KOPT-K1 (cell line): Measurements from ENCODE around the gene PCGF1.

Source experiments
- H3K27ac ChIP-seq: fragments of 200-600 bp; sonication (generic); 2 replicates; pipeline ENCODE4 v1.5.1; 2016; ENCODE audit warnings: antibody characterized with exemption, mild to moderate bottlenecking, low read depth, low read length; ENCODE audit not compliant: poor library complexity, severe bottlenecking
- H3K36me3 ChIP-seq: fragments of 200-600 bp; sonication (generic); 2 replicates; pipeline ENCODE4 v1.5.1; 2017; ENCODE audit warnings: antibody characterized with exemption, mild to moderate bottlenecking, low read length, moderate library complexity; ENCODE audit not compliant: insufficient read depth
- H3K9me3 ChIP-seq: fragments of 200-600 bp; sonication (generic); 2 replicates; pipeline ENCODE4 v1.5.1; 2017; ENCODE audit warnings: antibody characterized with exemption, low read length, mild to moderate bottlenecking; ENCODE audit not compliant: insufficient read depth, poor library complexity, severe bottlenecking

PCGF1 gene

GRCh38 chr2:74507145-74507925 is at the start of gene PCGF1:
Gene PCGF1, minus strand, starts transcription at chr2:74507695. Its CDS starts 27 bp downstream, at chr2:74507668.
- H3K36me3 ChIP-seq: peaks cover 21% of the 10 kb centered on the region; the same call in 1 of the 2 replicates
- H3K27ac ChIP-seq: peak within 1 kb of the TSS; percentile 92
- H3K9me3 ChIP-seq: no peaks in the 10 kb centered on the region

DNA sequence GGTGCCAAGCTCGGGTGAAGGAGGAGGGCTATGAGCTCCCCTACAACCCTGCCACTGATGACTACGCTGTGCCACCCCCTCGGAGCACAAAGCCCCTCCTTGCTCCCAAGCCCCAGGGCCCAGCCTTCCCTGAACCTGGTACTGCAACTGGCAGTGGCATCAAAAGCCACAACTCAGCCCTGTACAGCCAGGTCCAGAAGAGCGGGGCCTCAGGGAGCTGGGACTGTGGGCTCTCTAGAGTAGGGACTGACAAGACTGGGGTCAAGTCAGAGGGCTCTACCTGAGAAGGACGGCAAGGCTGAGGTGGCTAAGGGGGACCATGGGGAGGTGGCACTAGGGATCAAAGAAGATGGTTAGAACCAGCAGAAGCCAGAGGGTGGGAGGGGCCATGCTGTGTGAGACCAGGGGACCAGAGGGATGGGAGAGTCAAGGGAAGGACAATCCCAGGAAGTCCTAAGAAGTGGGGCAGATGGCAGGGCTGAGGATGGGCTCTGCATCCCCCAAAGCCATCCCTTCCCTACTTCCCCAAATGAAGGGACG is 49.4 kb upstream of the PCGF1 start:
- Histone ChIP-seq H3K27ac (no peak overlapping the region), H3K36me3 (no peaks in the 10 kb centered on the region)

GRCh38 chr2:74556159-74556558 is 48.7 kb upstream of the PCGF1 start:
- H3K27ac ChIP-seq: no peak overlapping the region

More for the DNA sequence above, 49.4 kb upstream of the PCGF1 start:
- no peaks in the 10 kb centered on the region for H3K9me3 ChIP-seq

DNA sequence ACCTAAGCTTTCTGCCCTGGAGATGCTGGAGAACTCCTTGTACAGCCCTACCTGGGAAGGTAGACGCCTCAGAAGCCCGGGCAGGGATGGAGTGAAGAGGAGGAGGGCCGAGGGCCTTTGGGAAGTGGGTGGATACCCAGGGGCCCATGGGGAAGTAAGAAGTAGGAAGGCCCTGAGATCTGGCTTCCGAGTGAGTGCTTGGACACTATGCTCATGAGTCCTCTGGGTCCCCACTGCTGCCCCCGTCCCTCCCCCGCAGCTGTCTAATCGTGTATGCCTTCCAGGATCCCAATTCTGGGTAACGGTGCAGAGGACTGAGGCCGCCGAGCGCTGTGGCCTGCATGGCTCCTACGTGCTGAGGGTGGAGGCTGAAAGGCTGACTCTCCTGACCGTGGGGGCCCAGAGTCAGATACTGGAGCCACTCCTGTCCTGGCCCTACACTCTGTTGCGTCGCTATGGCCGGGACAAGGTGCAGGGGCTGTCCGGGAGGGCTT is 48.2 kb upstream of the PCGF1 start:
- no peak overlapping the region for H3K27ac ChIP-seq

More at GRCh38 chr2:74556159-74556558, 48.7 kb upstream of the PCGF1 start:
- no peaks in the 10 kb centered on the region for H3K36me3 ChIP-seq
- H3K9me3 ChIP-seq: no peaks in the 10 kb centered on the region

DNA sequence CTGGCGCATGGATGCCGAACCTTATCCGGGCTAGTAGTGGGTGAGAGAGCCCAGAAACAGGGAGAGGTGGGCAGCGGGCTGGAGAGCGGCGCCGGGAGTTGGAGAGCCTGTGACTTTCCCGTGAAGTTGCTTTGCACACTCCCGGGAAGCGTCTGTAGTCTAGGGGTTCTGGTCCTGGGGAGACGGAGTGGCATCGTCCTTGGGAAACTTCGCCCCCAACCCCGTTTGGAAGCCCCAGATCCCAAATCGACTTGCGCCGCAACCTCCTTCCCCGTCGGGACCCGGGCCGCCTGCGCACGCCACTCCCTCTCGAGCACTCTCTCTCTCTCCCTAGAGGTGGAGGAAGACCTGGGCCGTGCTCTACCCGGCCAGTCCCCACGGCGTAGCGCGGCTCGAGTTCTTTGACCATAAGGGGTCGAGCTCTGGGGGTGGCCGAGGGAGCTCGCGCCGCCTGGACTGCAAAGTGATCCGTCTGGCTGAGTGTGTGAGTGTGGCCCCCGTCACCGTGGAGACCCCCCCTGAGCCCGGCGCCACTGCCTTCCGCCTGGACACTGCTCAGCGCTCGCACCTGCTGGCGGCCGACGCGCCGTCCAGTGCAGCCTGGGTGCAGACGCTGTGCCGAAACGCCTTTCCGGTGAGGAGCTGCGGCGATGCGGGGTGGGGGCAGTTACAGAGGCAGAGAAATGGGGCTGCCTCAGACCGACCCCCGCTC is 47.5 kb upstream of the PCGF1 start:
- Histone ChIP-seq H3K36me3 (no peaks in the 10 kb centered on the region), H3K27ac (peak overlapping the region; percentile 54)

More for the DNA sequence above, 48.2 kb upstream of the PCGF1 start:
- no peaks in the 10 kb centered on the region for H3K9me3 ChIP-seq
- no peaks in the 10 kb centered on the region for H3K36me3 ChIP-seq

DNA sequence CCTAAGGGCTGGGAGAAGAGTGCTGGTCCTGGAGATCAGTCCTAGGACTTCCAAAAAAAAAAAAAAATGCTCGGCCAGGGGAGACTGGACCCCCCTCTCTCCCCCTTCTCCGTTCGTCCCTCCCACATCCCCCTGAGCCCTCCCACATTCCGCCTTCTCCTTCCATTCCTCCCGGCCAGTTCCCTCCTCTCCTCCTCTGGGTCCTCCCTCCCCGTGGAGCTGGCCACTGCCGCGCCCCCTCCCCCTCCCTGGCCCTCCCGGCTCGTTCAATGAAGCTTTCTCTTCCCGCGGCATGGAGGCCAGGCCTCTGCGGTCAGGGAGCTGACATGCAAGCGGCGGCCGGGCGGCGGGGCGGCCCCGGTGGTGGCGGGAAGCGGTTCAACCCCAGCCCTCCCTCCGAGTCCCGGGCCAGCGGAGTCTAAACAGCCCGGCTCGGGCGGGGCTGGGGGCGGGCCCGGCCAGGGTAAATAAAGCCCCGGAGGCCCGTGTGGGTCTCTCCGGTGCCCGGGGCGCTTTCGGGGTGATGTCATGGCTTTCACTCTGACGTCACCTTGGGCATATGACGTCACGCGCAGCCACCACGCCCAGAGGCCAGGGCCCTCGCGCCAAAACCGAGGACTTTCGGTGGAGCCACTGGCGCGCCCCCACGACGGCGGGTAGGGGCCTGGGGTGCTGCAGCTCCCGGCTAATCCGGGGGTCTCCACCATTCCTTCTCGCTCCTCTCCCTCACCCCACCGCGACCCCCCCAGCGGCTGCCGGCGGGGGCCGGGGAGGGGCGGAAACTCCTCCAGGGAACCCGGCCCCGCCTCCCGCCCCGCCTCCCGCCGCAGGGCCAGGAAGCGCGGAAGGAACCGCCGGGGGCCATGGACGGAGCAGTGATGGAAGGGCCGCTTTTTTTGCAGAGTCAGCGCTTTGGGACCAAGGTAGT is 46.7 kb upstream of the PCGF1 start, which contains the start of the genes DOK1 and LOXL3:
TSS of gene DOK1 (plus strand) at position 829 of the 928 bp plus-strand sequence. CDS start at position 864, 35 bp downstream.
TSS of gene LOXL3 (minus strand) at position 51 of the 928 bp plus-strand sequence. CDS start 1,308 bp downstream, outside the sequence.
- Histone ChIP-seq H3K9me3 (no peaks in the 10 kb centered on the region), H3K36me3 (no peaks in the 10 kb centered on the region), H3K27ac (peak within 1 kb of the TSS; percentile 54)

More for the DNA sequence above, 47.5 kb upstream of the PCGF1 start:
- H3K9me3 ChIP-seq: no peaks in the 10 kb centered on the region

GRCh38 chr2:74552914-74553811 is 45.7 kb upstream of the PCGF1 start:
- Histone ChIP-seq H3K9me3 (no peaks in the 10 kb centered on the region), H3K36me3 (no peaks in the 10 kb centered on the region), H3K27ac (no peak overlapping the region)

DNA sequence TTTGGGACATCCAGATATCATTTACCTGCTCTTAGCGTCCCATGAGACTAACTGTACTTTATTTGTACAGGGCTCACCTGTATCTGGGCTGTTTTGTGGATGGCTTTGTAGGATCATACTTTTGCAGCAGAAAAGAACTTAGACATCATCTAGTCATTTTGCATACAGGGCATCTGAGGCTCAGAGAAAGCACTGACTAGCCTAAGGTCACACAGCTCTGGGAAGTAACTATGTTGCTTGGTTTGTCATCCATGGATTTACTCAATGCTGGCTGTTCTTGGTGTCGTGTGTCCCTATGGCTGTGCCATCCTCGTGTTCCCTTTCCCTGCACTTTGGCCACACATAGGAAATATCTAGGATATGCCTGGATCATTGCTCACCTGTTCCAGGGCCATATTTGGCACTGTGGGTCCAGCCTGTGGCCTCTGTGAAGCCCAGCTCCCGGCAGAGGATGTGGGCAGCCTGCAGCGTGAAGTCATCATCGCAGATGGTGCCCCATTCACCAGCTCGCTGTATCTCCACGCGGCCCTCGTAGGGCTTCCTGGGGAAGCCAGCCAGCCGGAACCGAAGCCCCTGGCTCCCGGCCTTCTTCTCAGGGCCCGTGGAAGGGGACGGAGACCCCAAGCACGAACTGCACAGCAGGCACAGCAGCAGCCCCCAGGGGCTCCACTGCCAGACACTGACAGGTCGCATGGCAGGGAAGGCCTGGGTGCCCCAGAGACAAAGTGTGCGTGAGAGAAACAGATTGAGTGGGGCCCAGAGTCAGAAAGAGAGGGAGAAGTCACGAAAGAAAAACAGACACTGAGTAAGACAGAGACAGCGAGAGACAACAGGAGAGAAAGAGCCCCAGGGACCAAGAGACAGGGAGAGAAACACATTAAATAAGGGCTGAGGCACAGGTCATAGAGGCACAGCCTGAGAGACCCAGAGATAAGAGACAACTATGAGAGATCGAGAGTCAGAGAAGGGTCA is 44.7 kb upstream of the PCGF1 start:
- Histone ChIP-seq H3K36me3 (no peaks in the 10 kb centered on the region), H3K27ac (no peak overlapping the region), H3K9me3 (no peaks in the 10 kb centered on the region)

DNA sequence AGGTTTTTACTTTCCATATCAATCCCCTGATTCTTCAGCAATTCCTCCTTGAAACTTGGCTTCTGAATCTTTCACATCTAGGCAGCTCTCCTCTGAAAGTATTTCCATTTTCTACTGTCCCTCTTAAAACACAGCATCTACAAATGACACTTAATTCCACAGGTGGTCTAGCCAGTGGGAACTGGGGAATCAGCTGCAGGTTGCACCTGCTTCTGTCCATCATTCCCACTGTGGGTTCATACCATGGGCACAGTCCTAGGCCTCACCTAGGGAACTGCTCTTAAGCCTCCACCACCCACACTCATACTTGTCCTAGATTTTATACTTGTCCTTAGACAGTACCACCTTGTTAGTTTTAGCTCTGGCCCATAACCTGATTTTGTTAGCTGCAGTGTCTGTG is 44.0 kb upstream of the PCGF1 start:
- Histone ChIP-seq H3K36me3 (no peaks in the 10 kb centered on the region), H3K9me3 (no peaks in the 10 kb centered on the region), H3K27ac (no peak overlapping the region)

GRCh38 chr2:74550231-74550630 is 42.7 kb upstream of the PCGF1 start:
- no peaks in the 10 kb centered on the region for H3K36me3 ChIP-seq
- H3K27ac ChIP-seq: no peak overlapping the region
- H3K9me3 ChIP-seq: no peaks in the 10 kb centered on the region

DNA sequence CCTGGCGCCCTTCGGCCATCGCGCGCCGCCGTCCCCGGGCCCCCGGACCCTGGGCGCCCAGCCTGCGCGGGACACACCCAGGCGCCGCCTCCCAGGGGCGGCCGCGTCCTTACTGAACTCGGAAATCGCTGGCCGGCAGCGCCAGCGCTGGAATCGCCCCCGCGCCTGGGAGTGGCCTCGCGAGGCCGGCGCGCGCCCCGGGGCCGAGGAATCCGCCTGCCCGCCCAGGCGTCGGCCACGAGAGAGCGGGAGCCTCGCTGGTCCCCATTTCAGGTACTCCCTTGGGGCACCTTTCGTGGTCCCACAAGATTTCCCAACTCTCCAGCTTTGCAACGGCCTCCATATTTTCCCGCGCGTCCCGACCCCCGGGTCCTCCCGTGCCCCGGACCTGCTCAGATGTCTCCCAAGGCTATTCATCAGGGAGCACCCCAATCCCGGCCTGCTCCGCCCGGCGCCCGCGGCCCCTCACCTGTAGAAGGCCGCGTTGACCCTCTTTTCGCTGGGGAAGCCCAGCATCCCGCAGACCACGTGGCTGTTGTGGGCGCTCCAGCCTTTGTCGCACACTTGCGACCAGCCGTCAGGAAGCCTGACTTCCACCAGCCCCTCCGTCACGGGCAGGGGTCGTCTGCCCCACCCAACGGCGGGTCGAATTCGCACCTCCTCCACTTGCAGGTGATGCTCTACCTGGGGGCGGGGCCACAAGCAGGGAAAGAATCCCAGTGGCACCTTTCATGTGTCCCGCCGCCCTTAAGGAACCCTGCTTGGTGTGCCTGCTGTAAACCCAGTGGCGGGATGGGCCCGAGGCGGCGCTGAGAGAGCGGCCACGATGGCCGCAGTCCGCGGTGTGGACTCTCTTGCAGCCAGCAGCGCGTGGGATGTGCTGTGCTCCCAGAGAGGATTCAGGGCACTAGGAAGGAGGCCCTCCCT is 41.7 kb upstream of the PCGF1 start:
- Histone ChIP-seq H3K36me3 (no peaks in the 10 kb centered on the region), H3K27ac (no peak overlapping the region), H3K9me3 (no peaks in the 10 kb centered on the region)
